Skeletal muscle tissue (tissue), 4 donors: Measurements from ENCODE around the gene CLTCL1. TPM values are rescaled to one million over a fixed set of nuclear protein-coding genes. Genes with fewer than 3 reads are reported as not detected.

Experiments used
- H3K27ac ChIP-seq: one replicate; pipeline ENCODE4 v1.7.0; 2013; ENCODE audit warnings: mild to moderate bottlenecking, low read depth, low read length, inconsistent platforms
- H3K27me3 ChIP-seq, 3 donors: one replicate each; pipeline ENCODE4 v1.7.0; 2013; ENCODE audit warnings: low read length in 3 of 3; ENCODE audit not compliant: control insufficient read depth in 3 of 3, insufficient read depth in 3 of 3
- H3K36me3 ChIP-seq, 3 donors: one replicate each; pipeline ENCODE4 v1.7.0; 2013; ENCODE audit warnings: low read length in 3 of 3; ENCODE audit not compliant: control insufficient read depth in 3 of 3, insufficient read depth in 3 of 3
- H3K4me1 ChIP-seq, 3 donors: one replicate each; pipeline ENCODE4 v1.7.0; 2013; ENCODE audit warnings: low read length in 3 of 3, mild to moderate bottlenecking in 3 of 3; ENCODE audit not compliant: control insufficient read depth in 3 of 3, insufficient read depth in 3 of 3
- H3K4me3 ChIP-seq, 3 donors: one replicate each; pipeline ENCODE4 v1.7.0; 2013; ENCODE audit warnings: low read length in 3 of 3
- H3K9ac ChIP-seq, 3 donors: one replicate each; pipeline ENCODE4 v1.7.0; 2013; ENCODE audit warnings: low read length in 3 of 3, mild to moderate bottlenecking in 3 of 3, moderate library complexity in 2 of 3, low read depth in 1 of 3
- H3K9me3 ChIP-seq, 3 donors: one replicate each; pipeline ENCODE4 v1.7.0; 2013; ENCODE audit warnings: low read length in 3 of 3; ENCODE audit not compliant: control insufficient read depth in 3 of 3
- total RNA-seq: library from RNA; depleted of rRNA; stranded (reverse); fragments of >200 nt; gene quantifications from one replicate; pipeline ENCODE4 v1.2.3, GENCODE V29; 2014
- donor health status: Osteomylitis.

The CLTCL1 gene
- total RNA-seq, 1 donor from 2014 or later, result 33.4 TPM

GRCh38 chr22:19213442-19214077, 78.0 kb downstream of the CLTCL1 start:
- H3K9me3 ChIP-seq, result no peaks in the 10 kb centered on the region
- H3K27ac ChIP-seq, result no peak overlapping the region
- H3K27me3 ChIP-seq, result no peaks in the 10 kb centered on the region
- peaks cover 23 to 33% (median 32%) of the 10 kb centered on the region in 3 donors for H3K4me1 ChIP-seq
- H3K4me3 ChIP-seq, result no peak overlapping the region
- H3K36me3 ChIP-seq, result peaks cover 30 to 49% (median 48%) of the 10 kb centered on the region in 3 donors
- no peak overlapping the region for H3K9ac ChIP-seq

GRCh38 chr22:19213001-19213400, 78.5 kb downstream of the CLTCL1 start:
- no peak overlapping the region for H3K27ac ChIP-seq
- H3K27me3 ChIP-seq, result no peaks in the 10 kb centered on the region
- no peaks in the 10 kb centered on the region for H3K9me3 ChIP-seq
- H3K4me1 ChIP-seq, result peaks cover 18 to 30% (median 27%) of the 10 kb centered on the region in 3 donors
- peaks cover 36 to 54% (median 52%) of the 10 kb centered on the region in 3 donors for H3K36me3 ChIP-seq
- no peak overlapping the region for H3K4me3 ChIP-seq
- no peak overlapping the region for H3K9ac ChIP-seq

GRCh38 chr22:19212302-19212870, 79.1 kb downstream of the CLTCL1 start:
- no peak overlapping the region for H3K4me3 ChIP-seq
- H3K27ac ChIP-seq, result no peak overlapping the region
- no peaks in the 10 kb centered on the region for H3K9me3 ChIP-seq
- no peaks in the 10 kb centered on the region for H3K27me3 ChIP-seq
- H3K9ac ChIP-seq, result no peak overlapping the region
- H3K36me3 ChIP-seq, result peaks cover 41 to 61% (median 55%) of the 10 kb centered on the region in 3 donors
- peaks cover 19 to 27% (median 22%) of the 10 kb centered on the region in 3 donors for H3K4me1 ChIP-seq

DNA sequence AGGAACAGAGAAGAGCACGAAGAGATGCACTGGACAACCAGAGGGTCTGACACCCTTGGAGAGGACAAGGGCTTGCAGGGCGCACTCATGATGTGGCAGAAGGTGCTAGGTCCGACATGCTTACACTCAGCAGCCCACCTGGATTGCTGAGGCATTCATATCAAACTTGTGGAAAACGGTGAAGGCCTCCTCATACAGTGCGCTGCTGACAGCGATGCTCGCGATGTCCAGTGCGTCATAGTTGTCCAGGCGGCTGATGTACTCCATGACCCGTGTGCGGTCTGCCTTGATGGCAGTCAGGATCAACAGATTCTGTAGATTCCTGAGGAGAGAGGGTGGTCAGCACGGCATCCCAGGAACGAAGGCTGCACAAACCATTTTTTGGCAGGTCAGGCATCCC, 81.3 kb downstream of the CLTCL1 start:
- H3K9ac ChIP-seq, result no peak overlapping the region
- H3K9me3 ChIP-seq, result no peaks in the 10 kb centered on the region
- no peaks in the 10 kb centered on the region for H3K27me3 ChIP-seq
- peaks cover 4 to 12% (median 7%) of the 10 kb centered on the region in 3 donors for H3K4me1 ChIP-seq
- peaks cover 33 to 57% (median 46%) of the 10 kb centered on the region in 3 donors for H3K36me3 ChIP-seq
- H3K27ac ChIP-seq, result no peak overlapping the region
- no peak overlapping the region for H3K4me3 ChIP-seq

- no peaks in the 10 kb centered on the region for H3K27me3 ChIP-seq
- H3K27ac ChIP-seq, result no peak overlapping the region
- H3K36me3 ChIP-seq, result peaks cover 42 to 56% (median 44%) of the 10 kb centered on the region in 3 donors
- H3K9me3 ChIP-seq, result no peaks in the 10 kb centered on the region
- H3K4me1 ChIP-seq, result peaks cover 0 to 6% (median 3%) of the 10 kb centered on the region in 3 donors
- no peak overlapping the region for H3K9ac ChIP-seq
- no peak overlapping the region for H3K4me3 ChIP-seq
Measured at GRCh38 chr22:19208287-19208847, 83.2 kb downstream of the CLTCL1 start.

DNA sequence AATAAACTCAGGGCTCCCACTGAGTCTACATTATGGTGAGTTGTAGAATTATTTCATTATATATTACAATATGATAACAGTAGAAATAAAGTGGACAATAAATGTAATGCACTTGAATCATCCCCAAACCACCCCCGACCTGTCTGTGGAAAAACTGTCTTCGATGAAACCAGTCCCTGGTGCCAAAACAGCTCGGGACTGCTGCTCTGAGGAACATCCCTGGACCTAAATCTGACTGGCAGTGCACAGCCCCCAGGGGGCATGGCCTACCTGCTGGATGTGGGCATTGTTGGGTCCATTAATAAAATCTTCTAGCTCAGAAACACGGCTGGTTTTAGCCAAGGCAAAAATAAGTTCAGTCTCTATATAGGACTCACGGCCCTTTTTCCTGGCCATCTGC, 83.6 kb downstream of the CLTCL1 start:
- H3K9me3 ChIP-seq, result no peaks in the 10 kb centered on the region
- no peak overlapping the region for H3K9ac ChIP-seq
- no peak overlapping the region for H3K27ac ChIP-seq
- H3K4me1 ChIP-seq, result peaks cover 0 to 6% (median 3%) of the 10 kb centered on the region in 3 donors
- H3K27me3 ChIP-seq, result no peaks in the 10 kb centered on the region
- H3K4me3 ChIP-seq, result no peak overlapping the region
- H3K36me3 ChIP-seq, result peaks cover 39 to 55% (median 44%) of the 10 kb centered on the region in 3 donors

DNA sequence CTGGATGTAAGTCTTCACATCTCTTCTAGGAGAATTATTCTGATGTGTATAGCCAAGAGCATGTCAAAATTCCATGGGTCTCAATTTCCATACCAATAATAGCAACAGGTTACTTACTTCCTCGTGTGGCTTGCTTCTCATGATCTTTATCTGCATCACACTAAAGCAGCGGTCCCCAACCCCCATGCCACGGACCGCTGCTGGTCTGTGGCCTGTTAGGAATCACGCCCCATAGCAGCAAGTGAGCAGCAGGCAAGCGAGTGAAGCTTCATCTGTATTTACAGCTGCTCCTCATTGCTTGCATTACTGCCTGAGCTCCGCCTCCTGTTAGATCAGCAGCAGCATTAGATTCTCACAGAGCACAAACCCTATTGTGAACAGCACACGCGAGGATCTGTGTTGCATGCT, 84.1 kb downstream of the CLTCL1 start:
- Histone ChIP-seq H3K27me3 (no peaks in the 10 kb centered on the region), H3K9me3 (no peaks in the 10 kb centered on the region), H3K9ac (no peak overlapping the region), H3K4me3 (no peak overlapping the region), H3K36me3 (peaks cover 39 to 55% (median 44%) of the 10 kb centered on the region in 3 donors), H3K4me1 (peaks cover 0 to 6% (median 3%) of the 10 kb centered on the region in 3 donors), H3K27ac (no peak overlapping the region)

GRCh38 chr22:19206287-19206686, 85.2 kb downstream of the CLTCL1 start:
- no peaks in the 10 kb centered on the region for H3K9me3 ChIP-seq
- H3K27ac ChIP-seq, result no peak overlapping the region
- H3K4me3 ChIP-seq, result no peak overlapping the region
- no peak overlapping the region for H3K9ac ChIP-seq
- H3K27me3 ChIP-seq, result no peaks in the 10 kb centered on the region
- peaks cover 41 to 60% (median 48%) of the 10 kb centered on the region in 3 donors for H3K36me3 ChIP-seq
- H3K4me1 ChIP-seq, result peaks cover 0 to 6% (median 3%) of the 10 kb centered on the region in 3 donors

DNA sequence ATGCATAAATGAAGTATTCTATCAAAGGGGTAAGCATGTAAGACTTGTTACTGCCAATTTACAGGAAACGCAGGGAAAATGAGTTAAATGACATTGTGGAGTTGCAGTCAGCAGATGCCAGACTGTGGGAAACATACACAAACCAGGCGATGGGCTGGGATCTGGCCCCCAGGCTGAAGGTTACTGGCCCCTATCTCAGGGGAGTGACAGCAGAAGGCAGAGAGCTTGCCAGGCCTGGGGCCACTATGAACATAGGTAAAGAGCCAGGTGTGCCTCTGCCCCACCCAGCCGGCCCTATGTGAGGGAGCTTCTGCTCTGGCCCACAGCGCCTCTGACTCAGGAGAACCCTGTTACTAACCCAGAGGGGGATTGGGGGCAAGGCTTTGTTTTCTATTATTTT, 86.9 kb downstream of the CLTCL1 start:
- no peak overlapping the region for H3K9ac ChIP-seq
- peaks cover 0 to 6% (median 3%) of the 10 kb centered on the region in 3 donors for H3K4me1 ChIP-seq
- no peak overlapping the region for H3K27ac ChIP-seq
- no peaks in the 10 kb centered on the region for H3K27me3 ChIP-seq
- peaks cover 38 to 62% (median 50%) of the 10 kb centered on the region in 3 donors for H3K36me3 ChIP-seq
- H3K9me3 ChIP-seq, result no peaks in the 10 kb centered on the region
- H3K4me3 ChIP-seq, result no peak overlapping the region

GRCh38 chr22:19203834-19204233, 87.7 kb downstream of the CLTCL1 start:
- Histone ChIP-seq H3K27me3 (no peaks in the 10 kb centered on the region), H3K36me3 (peaks cover 38 to 62% (median 51%) of the 10 kb centered on the region in 3 donors), H3K9me3 (no peaks in the 10 kb centered on the region), H3K9ac (no peak overlapping the region), H3K4me1 (peaks cover 0 to 6% (median 3%) of the 10 kb centered on the region in 3 donors), H3K27ac (no peak overlapping the region), H3K4me3 (no peak overlapping the region)
